ENCODE measurements around the gene TLDC2. TPM values are rescaled to one million over a fixed set of nuclear protein-coding genes. Genes with fewer than 3 reads are reported as not detected.

TLDC2 gene
- total RNA-seq, 1 experiment from 2014 or later = 0.32 TPM

DNA sequence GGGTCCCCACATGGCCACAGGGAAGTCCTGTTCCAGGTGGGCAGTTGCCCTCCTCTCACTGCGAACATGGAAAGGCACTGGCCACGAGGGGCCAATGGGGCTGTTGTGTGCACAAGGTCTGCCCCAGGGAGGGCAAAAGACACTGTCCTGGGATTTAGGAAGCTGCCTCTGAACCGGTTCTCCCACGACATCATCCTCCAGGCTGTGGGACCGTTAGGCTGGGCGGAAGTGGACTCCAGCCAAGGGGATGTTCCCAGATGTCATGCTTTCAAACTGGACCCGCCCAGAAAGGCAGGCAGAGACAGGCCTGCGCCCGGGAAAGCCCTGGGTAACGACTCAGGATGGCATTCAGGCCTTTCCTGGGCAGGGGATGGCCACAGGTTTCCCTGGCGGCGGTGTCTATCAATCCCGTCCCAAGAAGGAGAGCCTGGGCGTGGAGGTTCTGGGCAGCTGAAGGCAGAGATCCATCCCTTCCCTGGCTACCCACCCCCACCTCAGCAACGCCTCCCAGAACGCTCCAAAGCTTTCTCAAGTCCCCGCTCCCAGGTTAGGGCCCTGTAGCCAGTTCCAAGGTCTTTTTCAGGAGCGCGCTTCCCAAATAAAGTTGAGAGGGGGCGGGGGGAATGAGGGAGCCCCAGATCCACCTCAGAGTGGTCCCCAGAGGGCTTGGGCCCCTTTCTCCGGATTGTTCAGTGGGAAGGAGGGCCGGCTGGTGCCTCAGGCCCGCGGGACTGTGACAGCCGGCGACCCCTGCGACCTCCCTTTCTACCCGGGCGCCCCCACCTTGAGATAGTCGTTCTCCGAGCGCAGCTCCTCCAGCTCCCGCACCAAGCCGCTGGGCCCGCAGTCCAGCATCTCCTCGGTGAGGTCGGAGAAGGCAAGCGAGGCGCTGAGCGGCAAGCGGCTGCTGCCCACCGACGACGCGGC is 13.8 kb upstream of the TLDC2 start:
- Histone ChIP-seq H3K27ac (ENCODE audit: low read depth, low read length) (peak overlapping the region; percentile 85), H3K4me2 (ENCODE audit: low read length) (peak overlapping the region; percentile 91), H3K79me2 (ENCODE audit: insufficient read depth, low read length) (peaks cover 31% of the 10 kb centered on the region; the same call in 1 of the 2 replicates), H3K4me1 (ENCODE audit: control insufficient read depth in 1 of 2, insufficient read depth in 2 of 2, low read length in 2 of 2) (peaks cover 16 to 44% of the 10 kb centered on the region in 2 experiments), H3K9me3 (ENCODE audit: control insufficient read depth in 1 of 2, insufficient read depth in 1 of 2, low read depth in 1 of 2, low read length in 2 of 2) (no peaks in the 10 kb centered on the region), H3K9ac (ENCODE audit: low read length) (peak overlapping the region; percentile 61), H3K4me3 (replicated peaks in 1 of 2; ENCODE audit: low read depth in 1 of 2, low read length in 2 of 2) (peak overlapping the region; percentile 47 to 62), H3K36me3 (ENCODE audit: control insufficient read depth in 1 of 2, insufficient read depth in 2 of 2, low read length in 2 of 2) (no peaks in the 10 kb centered on the region), H3K27me3 (ENCODE audit: insufficient read depth, low read length) (no peaks in the 10 kb centered on the region), H3K9me2 (ENCODE audit: insufficient read depth) (no peaks in the 10 kb centered on the region), H4K20me1 (ENCODE audit: insufficient read depth) (no peaks in the 10 kb centered on the region), H2AFZ (ENCODE audit: low read depth, low read length, poor library complexity, severe bottlenecking) (no peak overlapping the region)
- POLR2A ChIA-PET = interaction anchor here (1.4 kb wide), 1 partner anchor 26 kb away, joined by 5 read pairs; no protein-coding TSS in a partner anchor
- intact Hi-C loops (cut with micrococcal nuclease) = no loop called here
- DNase-seq (ENCODE audit: low read depth, low spot score) (peak; percentile 42), ATAC-seq (peak; percentile 40)
- CTCF ChIA-PET = no interaction called here
- TSS peak; percentile 39 for BruUV-seq (replicated peaks)
- TF ChIP-seq EGR1 (IDR thresholded peaks at IDR 0.05; ENCODE audit: low read depth) (no peak), POLR2A (IDR thresholded peaks at IDR 0.05; ENCODE audit: borderline replicate concordance, extremely low read depth, insufficient read depth, insufficient read length) (peak; percentile 67), TCF7L2 (IDR thresholded peaks at IDR 0.05; ENCODE audit: borderline replicate concordance, extremely low read depth, insufficient read depth, insufficient read length) (peak; percentile 23), POLR2AphosphoS5 (IDR thresholded peaks at IDR 0.05; ENCODE audit: low read depth, low read length) (peak; percentile 44; the same call in 1 of the 2 replicates), RAD21 (IDR thresholded peaks at IDR 0.05; ENCODE audit: low read depth) (no peak), SIN3A (IDR thresholded peaks at IDR 0.05; ENCODE audit: low read depth) (peak; percentile 83), CEBPB (IDR thresholded peaks at IDR 0.05; ENCODE audit: low read depth) (no peak), ZBTB33 (IDR thresholded peaks at IDR 0.05; ENCODE audit: extremely low read depth, insufficient replicate concordance, low read length) (no peak), EZH2phosphoT487 (IDR thresholded peaks at IDR 0.05; ENCODE audit: borderline replicate concordance) (no peak)
- TF ChIP-seq, protein P1, sequence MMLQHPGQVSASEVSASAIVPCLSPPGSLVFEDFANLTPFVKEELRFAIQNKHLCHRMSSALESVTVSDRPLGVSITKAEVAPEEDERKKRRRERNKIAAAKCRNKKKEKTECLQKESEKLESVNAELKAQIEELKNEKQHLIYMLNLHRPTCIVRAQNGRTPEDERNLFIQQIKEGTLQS (IDR thresholded peaks at IDR 0.05) = no peak
- TF ChIP-seq, protein P2, sequence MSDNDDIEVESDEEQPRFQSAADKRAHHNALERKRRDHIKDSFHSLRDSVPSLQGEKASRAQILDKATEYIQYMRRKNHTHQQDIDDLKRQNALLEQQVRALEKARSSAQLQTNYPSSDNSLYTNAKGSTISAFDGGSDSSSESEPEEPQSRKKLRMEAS (IDR thresholded peaks at IDR 0.05) = peak; percentile 52; the same call in 1 of the 2 replicates
- RAD21 ChIA-PET (ENCODE audit: low non-redundant PET in 1 of 2, low total read pairs in 2 of 2, uncharacterized antibody in 2 of 2, unreplicated experiment in 2 of 2) = no interaction called here
